HG03442 (cell line): ENCODE measurements around the gene RELT.

Source experiments
- ATAC-seq: cut with Tn5 transposase; IDR thresholded peaks from one replicate; pipeline ENCODE4 v1.9.1; 2021; ENCODE audit warnings: mild to moderate bottlenecking, moderate library complexity; ENCODE audit not compliant: unreplicated experiment

The RELT gene

GRCh38 chr11:73401924-73402833 lies 26.0 kb downstream of the RELT start:
- ATAC-seq, result no peak

GRCh38 chr11:73402834-73403185 lies 26.6 kb downstream of the RELT start:
- no peak for ATAC-seq

- ATAC-seq, result no peak
Measured at GRCh38 chr11:73403541-73403940, 27.3 kb downstream of the RELT start.

GRCh38 chr11:73404048-73404447 lies 27.8 kb downstream of the RELT start:
- ATAC-seq, result no peak

- no peak for ATAC-seq
Measured at GRCh38 chr11:73404506-73405145, 28.4 kb downstream of the RELT start.

GRCh38 chr11:73405146-73405510 lies 28.9 kb downstream of the RELT start:
- ATAC-seq, result no peak

GRCh38 chr11:73406131-73406530 lies 29.9 kb downstream of the RELT start:
- no peak for ATAC-seq

GRCh38 chr11:73406619-73407018 lies 30.4 kb downstream of the RELT start:
- ATAC-seq, result no peak

GRCh38 chr11:73409431-73409830 lies 33.2 kb downstream of the RELT start:
- no peak for ATAC-seq

GRCh38 chr11:73410627-73411026 lies 34.4 kb downstream of the RELT start:
- no peak for ATAC-seq

GRCh38 chr11:73411031-73411430 lies 34.8 kb downstream of the RELT start:
- no peak for ATAC-seq

GRCh38 chr11:73412308-73412707 lies 36.1 kb downstream of the RELT start:
- no peak for ATAC-seq

GRCh38 chr11:73413256-73413655 lies 37.1 kb downstream of the RELT start:
- no peak for ATAC-seq

GRCh38 chr11:73414977-73415651 lies 38.9 kb downstream of the RELT start:
- no peak for ATAC-seq

GRCh38 chr11:73415854-73416615 lies 39.8 kb downstream of the RELT start:
- ATAC-seq, result no peak

GRCh38 chr11:73416786-73417185 lies 40.6 kb downstream of the RELT start:
- ATAC-seq, result no peak

- no peak for ATAC-seq
Measured at GRCh38 chr11:73420136-73420535, 43.9 kb downstream of the RELT start.

GRCh38 chr11:73422886-73423285 lies 46.7 kb downstream of the RELT start:
- ATAC-seq, result no peak

- ATAC-seq, result no peak
Measured at GRCh38 chr11:73423506-73423905, 47.3 kb downstream of the RELT start.

GRCh38 chr11:73425108-73425507 lies 48.9 kb downstream of the RELT start:
- no peak for ATAC-seq

GRCh38 chr11:73426219-73426850 lies 50.1 kb downstream of the RELT start:
- ATAC-seq, result no peak
